ENCODE data around the gene SLC35F3. TPM values are rescaled to one million over a fixed set of nuclear protein-coding genes. Genes with fewer than 3 reads are reported as not detected.
"Not testable (repeated sequence)": the region's sequence is repeated elsewhere in the genome, so short reads cannot be mapped to it uniquely, and the experiment has no call there.

Gene SLC35F3
- total and polyA plus RNA-seq, 7 donors = under 0.01 to 0.54 (median 0.28) TPM; not detected in 2

DNA sequence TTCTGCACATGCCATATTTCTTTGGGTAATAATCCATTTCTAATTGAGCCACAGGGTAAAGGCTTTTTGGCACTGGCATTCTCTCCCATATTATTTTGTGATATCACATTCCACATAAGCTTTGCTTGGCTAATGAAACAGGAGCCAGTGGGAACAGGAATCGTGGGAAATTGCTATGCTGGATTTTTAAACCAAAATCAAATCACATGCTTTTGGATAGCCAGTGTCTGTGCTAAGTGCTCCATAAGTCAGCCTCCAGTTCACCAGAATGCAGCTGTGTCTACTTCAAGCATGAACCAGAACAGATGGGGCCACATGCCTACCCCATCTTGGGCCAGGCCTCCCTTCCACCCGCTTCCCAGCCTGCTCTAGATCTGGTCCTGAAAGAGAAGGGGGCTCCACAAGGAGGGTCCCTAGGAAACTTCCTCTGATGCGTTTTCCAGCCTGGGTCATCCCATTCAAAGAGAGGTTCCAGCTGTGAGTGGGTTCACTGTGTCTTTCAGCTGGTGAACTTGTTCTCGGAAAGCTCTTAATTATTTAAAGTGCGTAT is 337.5 kb downstream of the SLC35F3 start:
- intact Hi-C loops (cut with DNase I) = no loop called here
- TF ChIP-seq EP300 (IDR thresholded peaks at IDR 0.05) (no peak), POLR2AphosphoS5 (IDR thresholded peaks at IDR 0.05) (no peak), POLR2A (IDR thresholded peaks at IDR 0.05) (no peak), CTCF (IDR thresholded peaks at IDR 0.05) (no peak)
- Histone ChIP-seq H3K36me3 (no peaks in the 10 kb centered on the region), H3K4me1 (no peaks in the 10 kb centered on the region), H3K27ac (no peak overlapping the region), H3K4me3 (no peak overlapping the region), H3K27me3 (no peaks in the 10 kb centered on the region), H3K9me3 (no peaks in the 10 kb centered on the region)
- no peak for DNase-seq
- WGBS, 2 donors = 91% methylated on average over 5 of the region's 5 CpGs

DNA sequence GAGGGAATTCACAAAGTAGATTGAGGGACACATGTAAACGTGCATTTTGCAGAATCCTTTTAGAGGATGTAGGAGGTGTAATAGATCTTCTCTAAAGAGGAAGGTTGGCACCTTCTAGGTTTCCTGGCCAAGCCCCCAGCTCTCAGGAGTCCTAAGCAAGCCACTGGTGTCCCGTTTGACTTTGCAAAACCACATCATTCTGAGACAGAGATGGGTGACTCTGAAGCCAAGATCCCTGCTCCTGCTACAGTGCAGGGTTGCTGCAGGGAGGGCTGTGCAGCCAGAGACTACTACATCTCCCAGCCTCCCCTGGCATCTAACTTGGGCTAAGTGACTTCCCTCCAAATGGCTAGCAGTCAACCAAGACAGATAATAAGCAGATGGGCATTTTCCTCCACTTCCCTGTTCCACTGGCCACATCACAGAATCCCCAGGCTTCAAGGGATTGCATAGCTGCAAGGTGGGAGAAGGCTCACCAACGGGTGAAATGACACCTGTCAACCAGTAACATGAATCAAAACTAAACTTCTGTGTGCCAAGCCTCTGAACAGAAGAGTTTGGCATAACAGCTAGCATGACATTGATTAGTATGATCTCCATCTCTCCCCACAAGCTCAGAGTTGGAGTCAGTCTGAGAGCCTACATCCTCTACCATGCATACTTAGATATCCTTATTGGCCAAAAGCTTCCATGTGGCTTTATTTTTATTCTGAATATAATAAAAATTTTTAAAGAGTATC is 339.2 kb downstream of the SLC35F3 start:
- peaks cover 0 to 2% (median 0%) of the 10 kb centered on the region in 4 donors for H3K9me3 ChIP-seq
- DNase-seq = no peak
- H3K4me3 ChIP-seq = no peak overlapping the region
- H3K27me3 ChIP-seq = no peaks in the 10 kb centered on the region
- no peak for TF ChIP-seq CTCF (IDR thresholded peaks at IDR 0.05)
- no peak for TF ChIP-seq POLR2A (IDR thresholded peaks at IDR 0.05)
- no peak for TF ChIP-seq EP300 (IDR thresholded peaks at IDR 0.05)
- no peak for TF ChIP-seq POLR2AphosphoS5 (IDR thresholded peaks at IDR 0.05)
- intact Hi-C loops (cut with DNase I) = no loop called here
- no peaks in the 10 kb centered on the region for H3K4me1 ChIP-seq
- WGBS, 2 donors = 53 to 55% methylated on average over 3 of the region's 3 CpGs
- no peak overlapping the region for H3K27ac ChIP-seq
- H3K36me3 ChIP-seq = no peaks in the 10 kb centered on the region

DNA sequence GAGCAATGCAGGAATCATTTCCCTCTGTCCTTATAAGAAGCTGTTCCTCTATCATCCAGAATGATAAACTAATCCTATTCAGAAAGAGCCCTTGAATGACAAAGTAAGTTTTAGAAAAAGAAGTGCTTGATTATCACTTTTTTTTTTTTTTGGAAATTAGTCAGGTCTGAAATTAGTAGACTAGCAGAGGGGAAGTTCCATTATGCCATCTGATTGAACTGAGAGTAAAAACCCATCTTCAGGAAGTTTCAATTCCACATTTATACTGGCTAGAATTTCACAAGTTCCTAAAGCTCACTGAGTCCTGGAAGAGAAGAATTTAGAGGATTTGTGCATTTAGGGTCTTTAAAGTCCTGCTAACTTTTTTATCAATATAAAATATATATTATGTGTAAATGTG is 340.0 kb downstream of the SLC35F3 start:
- no peaks in the 10 kb centered on the region for H3K36me3 ChIP-seq
- no peak overlapping the region for H3K4me3 ChIP-seq
- TF ChIP-seq POLR2A (IDR thresholded peaks at IDR 0.05) (no peak), CTCF (IDR thresholded peaks at IDR 0.05) (no peak), EP300 (IDR thresholded peaks at IDR 0.05) (no peak), POLR2AphosphoS5 (IDR thresholded peaks at IDR 0.05) (no peak)
- DNase-seq = no peak
- peaks cover 0 to 2% (median 0%) of the 10 kb centered on the region in 4 donors for H3K9me3 ChIP-seq
- H3K4me1 ChIP-seq = no peaks in the 10 kb centered on the region
- no peak overlapping the region for H3K27ac ChIP-seq
- intact Hi-C loops (cut with DNase I) = no loop called here
- no peaks in the 10 kb centered on the region for H3K27me3 ChIP-seq

DNA sequence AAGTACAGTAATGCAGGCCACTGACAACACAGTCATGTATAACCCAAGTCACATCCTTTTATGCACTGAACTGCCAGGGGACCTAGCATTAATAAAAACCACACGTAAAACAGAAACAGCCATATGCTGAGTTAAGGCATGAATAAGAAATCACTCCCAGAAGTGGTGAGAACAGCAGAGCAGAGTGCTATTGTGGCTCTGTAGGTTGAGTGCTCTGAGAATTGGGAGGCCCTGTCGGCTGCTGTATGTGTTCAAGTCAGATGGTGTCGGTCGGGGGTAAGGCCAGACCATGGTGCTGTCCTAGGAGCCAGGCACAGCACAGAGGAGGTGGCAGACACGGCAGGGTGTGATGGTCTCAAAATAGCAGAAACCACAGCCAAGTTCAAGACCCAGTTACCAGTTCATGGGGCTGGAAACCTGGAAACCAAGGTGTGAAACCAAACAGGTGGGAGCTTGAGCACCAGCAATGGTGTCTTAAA is 342.2 kb downstream of the SLC35F3 start:
- Histone ChIP-seq H3K4me3 (no peak overlapping the region), H3K36me3 (no peaks in the 10 kb centered on the region), H3K27me3 (no peaks in the 10 kb centered on the region), H3K9me3 (peaks cover 0 to 2% (median 0%) of the 10 kb centered on the region in 4 donors), H3K27ac (no peak overlapping the region), H3K4me1 (no peaks in the 10 kb centered on the region)
- no peak for DNase-seq
- no peak for TF ChIP-seq EP300 (IDR thresholded peaks at IDR 0.05)
- no peak for TF ChIP-seq CTCF (IDR thresholded peaks at IDR 0.05)
- intact Hi-C loops (cut with DNase I) = no loop called here
- WGBS, 2 donors = 76 to 88% methylated on average over 5 of the region's 5 CpGs

DNA sequence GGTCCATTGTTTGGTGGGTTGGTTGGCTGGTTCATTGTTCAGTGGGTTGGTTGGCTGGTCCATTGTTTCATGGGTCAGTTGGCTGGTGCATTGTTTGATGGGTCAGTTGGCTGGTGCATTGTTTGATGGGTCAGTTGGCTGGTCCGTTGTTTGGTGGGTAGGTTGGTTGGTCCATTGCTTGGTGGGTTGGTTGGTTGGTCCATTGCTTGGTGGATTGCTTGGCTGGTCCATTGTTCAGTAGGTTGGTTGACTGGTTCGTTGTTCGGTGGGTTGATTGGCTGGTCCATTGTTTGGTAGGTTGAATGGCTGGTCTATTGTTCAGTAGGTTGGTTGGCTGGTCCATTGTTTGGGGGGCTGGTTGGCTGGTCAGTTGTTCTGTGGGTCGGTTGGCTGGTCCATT is 343.3 kb downstream of the SLC35F3 start:
- WGBS, 2 donors = 89 to 90% methylated on average over 4 of the region's 4 CpGs
- intact Hi-C loops (cut with DNase I); H3K27ac ChIP-seq: not testable (repeated sequence)

More for the DNA sequence above, 343.3 kb downstream of the SLC35F3 start:
- not testable (repeated sequence) for DNase-seq, H3K4me3 ChIP-seq, H3K27me3 ChIP-seq, H3K9me3 ChIP-seq, H3K36me3 ChIP-seq, H3K4me1 ChIP-seq
